GM12878 (cell line): ENCODE measurements around the gene CNTLN.

Source experiments
- MYC ChIP-seq: IDR thresholded peaks from 2 replicates; pipeline ENCODE4 v1.6.1; 2011; ENCODE audit warnings: mild to moderate bottlenecking, low read length, moderate library complexity, inconsistent platforms; ENCODE audit not compliant: insufficient read depth, insufficient replicate concordance, insufficient read length, severe bottlenecking
- POLR2AphosphoS2 ChIP-seq: IDR thresholded peaks from 2 replicates; pipeline ENCODE4 v1.6.1; 2011; ENCODE audit warnings: low read depth, mild to moderate bottlenecking, low read length, improper control_type of control experiment, moderate library complexity
- POLR2AphosphoS5 ChIP-seq: IDR thresholded peaks from 2 replicates; pipeline ENCODE4 v1.6.1; 2011; ENCODE audit warnings: mild to moderate bottlenecking, low read length, inconsistent platforms

DNA sequence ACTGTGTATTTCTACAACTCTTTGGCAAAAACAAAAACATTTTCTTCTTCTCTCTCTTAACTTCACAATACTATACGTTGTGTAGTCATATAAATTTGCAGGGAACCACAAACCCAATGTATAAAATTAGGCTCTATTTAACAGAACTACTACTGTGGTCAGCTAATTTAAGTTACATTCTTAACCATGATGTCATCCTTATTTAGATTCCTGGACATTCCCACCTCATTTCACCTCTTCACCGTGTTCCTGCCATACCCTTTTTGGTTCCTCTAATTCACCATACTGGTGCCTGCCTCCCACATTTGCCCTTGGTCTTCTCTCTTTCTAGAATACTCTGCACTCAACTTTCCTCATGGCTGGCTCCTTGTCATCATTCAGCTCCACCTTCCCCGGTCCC is 368.4 kb downstream of the CNTLN start:
- TF ChIP-seq POLR2AphosphoS2 (no peak), MYC (no peak), POLR2AphosphoS5 (no peak)
